ENCODE measurements around the gene TBC1D7. TPM values are rescaled to one million over a fixed set of nuclear protein-coding genes. Genes with fewer than 3 reads are reported as not detected.

TBC1D7 gene
- total and polyA plus RNA-seq, 2 donors from 2014 or later: 12.9 to 39.4 TPM

DNA sequence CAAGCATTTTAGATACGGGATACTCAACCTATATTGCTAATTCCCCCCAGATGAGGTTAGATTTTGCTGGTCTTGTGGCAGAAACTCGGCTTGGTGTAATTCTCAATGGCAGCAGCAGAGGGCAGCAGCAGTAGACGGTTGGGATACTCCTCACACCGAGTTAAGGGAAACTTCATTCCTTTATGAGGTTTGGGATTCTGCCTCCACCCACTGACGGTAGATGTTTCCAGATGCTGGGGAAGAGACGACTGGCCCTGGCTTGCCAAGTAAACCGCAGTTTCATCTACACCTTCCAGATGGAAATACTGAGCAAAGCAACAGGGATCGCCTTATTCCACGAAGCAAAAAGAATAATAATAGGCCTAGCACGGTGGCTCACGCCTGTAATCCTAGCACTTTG, 8.2 kb upstream of the TBC1D7 start:
- Histone ChIP-seq H3K27me3 (ENCODE audit: control insufficient read depth, insufficient read depth, low read length) (no peaks in the 10 kb centered on the region), H3K36me3 (ENCODE audit: control insufficient read depth in 2 of 3, insufficient read depth in 3 of 3, low read length in 3 of 3) (no peaks in the 10 kb centered on the region), H3K9me3 (ENCODE audit: control insufficient read depth in 2 of 3, insufficient read depth in 1 of 3, low read length in 3 of 3) (no peaks in the 10 kb centered on the region), H3K27ac (ENCODE audit: low read depth in 2 of 2, low read length in 2 of 2) (no peak overlapping the region), H3K4me1 (ENCODE audit: control insufficient read depth in 2 of 3, insufficient read depth in 2 of 3, low read depth in 1 of 3, low read length in 3 of 3) (peaks cover 0 to 2% (median 0%) of the 10 kb centered on the region in 3 donors), H3K4me3 (ENCODE audit: low read length in 3 of 3) (no peak overlapping the region), H3K9ac (ENCODE audit: low read length in 3 of 3) (no peak overlapping the region)
- TF ChIP-seq, protein P1, sequence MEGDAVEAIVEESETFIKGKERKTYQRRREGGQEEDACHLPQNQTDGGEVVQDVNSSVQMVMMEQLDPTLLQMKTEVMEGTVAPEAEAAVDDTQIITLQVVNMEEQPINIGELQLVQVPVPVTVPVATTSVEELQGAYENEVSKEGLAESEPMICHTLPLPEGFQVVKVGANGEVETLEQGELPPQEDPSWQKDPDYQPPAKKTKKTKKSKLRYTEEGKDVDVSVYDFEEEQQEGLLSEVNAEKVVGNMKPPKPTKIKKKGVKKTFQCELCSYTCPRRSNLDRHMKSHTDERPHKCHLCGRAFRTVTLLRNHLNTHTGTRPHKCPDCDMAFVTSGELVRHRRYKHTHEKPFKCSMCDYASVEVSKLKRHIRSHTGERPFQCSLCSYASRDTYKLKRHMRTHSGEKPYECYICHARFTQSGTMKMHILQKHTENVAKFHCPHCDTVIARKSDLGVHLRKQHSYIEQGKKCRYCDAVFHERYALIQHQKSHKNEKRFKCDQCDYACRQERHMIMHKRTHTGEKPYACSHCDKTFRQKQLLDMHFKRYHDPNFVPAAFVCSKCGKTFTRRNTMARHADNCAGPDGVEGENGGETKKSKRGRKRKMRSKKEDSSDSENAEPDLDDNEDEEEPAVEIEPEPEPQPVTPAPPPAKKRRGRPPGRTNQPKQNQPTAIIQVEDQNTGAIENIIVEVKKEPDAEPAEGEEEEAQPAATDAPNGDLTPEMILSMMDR (IDR thresholded peaks at IDR 0.05; ENCODE audit: borderline replicate concordance, extremely low read depth, insufficient read depth): peak; percentile 97
- intact Hi-C loops (cut with DNase I): loop anchor here (10.0 kb wide), 1 partner anchor 198 kb away; no protein-coding TSS in a partner anchor
- DNase-seq (peak; percentile 80 to 89 (median 85)), FAIRE-seq (peak; percentile 38)

DNA sequence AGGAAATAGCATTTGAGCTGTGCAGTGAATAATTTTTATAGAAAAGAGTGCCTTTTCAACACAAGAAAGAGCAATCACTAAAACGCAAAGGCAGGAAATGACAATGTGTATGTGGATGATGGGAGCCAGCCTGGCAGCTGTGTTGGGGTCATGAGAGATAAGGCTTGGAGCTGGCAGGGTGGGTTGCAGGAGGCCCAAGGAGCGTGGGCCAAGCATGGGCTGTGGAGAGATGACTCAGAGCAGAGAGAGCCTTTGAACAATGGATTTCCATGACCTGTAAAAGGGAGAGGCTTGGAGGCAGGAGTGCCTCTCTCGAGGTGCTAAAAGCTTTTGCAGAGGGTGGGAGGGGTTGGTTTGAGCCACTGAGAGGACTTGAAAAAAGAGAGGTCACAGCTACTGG, 6.6 kb upstream of the TBC1D7 start:
- FAIRE-seq: no peak
- no peak overlapping the region for H3K27ac ChIP-seq (ENCODE audit: low read depth in 2 of 2, low read length in 2 of 2)
- H3K27me3 ChIP-seq (ENCODE audit: control insufficient read depth, insufficient read depth, low read length): no peaks in the 10 kb centered on the region
- TF ChIP-seq, protein P1 (IDR thresholded peaks at IDR 0.05; ENCODE audit: borderline replicate concordance, extremely low read depth, insufficient read depth): no peak
- H3K9me3 ChIP-seq (ENCODE audit: control insufficient read depth in 2 of 3, insufficient read depth in 1 of 3, low read length in 3 of 3): no peaks in the 10 kb centered on the region
- no peak overlapping the region for H3K9ac ChIP-seq (ENCODE audit: low read length in 3 of 3)
- no peak for DNase-seq
- no peaks in the 10 kb centered on the region for H3K36me3 ChIP-seq (ENCODE audit: control insufficient read depth in 2 of 3, insufficient read depth in 3 of 3, low read length in 3 of 3)
- intact Hi-C loops (cut with DNase I): loop anchor here (10.0 kb wide), 1 partner anchor 200 kb away; no protein-coding TSS in a partner anchor
- no peak overlapping the region for H3K4me3 ChIP-seq (ENCODE audit: low read length in 3 of 3)
- peaks cover 0 to 2% (median 0%) of the 10 kb centered on the region in 3 donors for H3K4me1 ChIP-seq (ENCODE audit: control insufficient read depth in 2 of 3, insufficient read depth in 2 of 3, low read depth in 1 of 3, low read length in 3 of 3)

DNA sequence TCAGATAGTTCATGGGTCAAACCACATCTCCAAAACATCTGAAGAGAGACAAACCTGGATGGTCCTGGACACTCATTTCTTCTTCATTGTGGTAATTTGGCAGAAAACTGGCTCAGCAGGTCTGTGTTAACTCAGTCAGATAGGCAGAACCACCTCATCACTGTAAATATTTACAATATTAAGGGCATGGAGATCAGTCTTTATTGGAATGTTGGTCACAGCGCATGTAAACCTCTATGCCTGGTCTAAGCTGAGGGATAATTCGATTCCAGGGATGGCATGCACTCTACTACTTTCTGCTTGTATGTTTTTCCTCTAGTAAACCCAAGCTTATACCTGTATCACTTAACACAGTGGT, 4.0 kb upstream of the TBC1D7 start:
- TF ChIP-seq, protein P1 (IDR thresholded peaks at IDR 0.05; ENCODE audit: borderline replicate concordance, extremely low read depth, insufficient read depth): no peak

More for the DNA sequence above, 4.0 kb upstream of the TBC1D7 start:
- Histone ChIP-seq H3K9ac (ENCODE audit: low read length in 3 of 3) (no peak overlapping the region), H3K4me3 (ENCODE audit: low read length in 3 of 3) (no peak overlapping the region), H3K36me3 (ENCODE audit: control insufficient read depth in 2 of 3, insufficient read depth in 3 of 3, low read length in 3 of 3) (no peaks in the 10 kb centered on the region), H3K4me1 (ENCODE audit: control insufficient read depth in 2 of 3, insufficient read depth in 2 of 3, low read depth in 1 of 3, low read length in 3 of 3) (peaks cover 0 to 6% (median 2%) of the 10 kb centered on the region in 3 donors), H3K9me3 (ENCODE audit: control insufficient read depth in 2 of 3, insufficient read depth in 1 of 3, low read length in 3 of 3) (no peaks in the 10 kb centered on the region), H3K27me3 (ENCODE audit: control insufficient read depth, insufficient read depth, low read length) (no peaks in the 10 kb centered on the region), H3K27ac (ENCODE audit: low read depth in 2 of 2, low read length in 2 of 2) (no peak overlapping the region)
- no peak for DNase-seq
- intact Hi-C loops (cut with DNase I): loop anchor here (10.0 kb wide), 1 partner anchor 202 kb away; no protein-coding TSS in a partner anchor
- no peak for FAIRE-seq

Data from kidney (tissue), 14 donors.